ENCODE measurements around the gene ZMIZ2.

GRCh38 chr7:44759246-44759645, 10.6 kb downstream of the ZMIZ2 start:
- TF ChIP-seq CTCF (IDR thresholded peaks at IDR 0.05) (no peak), ZFX (IDR thresholded peaks at IDR 0.05; ENCODE audit: borderline replicate concordance) (no peak)
